ENCODE data around the gene DCBLD1. TPM values are rescaled to one million over a fixed set of nuclear protein-coding genes. Genes with fewer than 3 reads are reported as not detected.

The DCBLD1 gene
- total and polyA plus RNA-seq, 2 of the 13 experiments (the other 11 are each of a cell fraction or from before 2014, with no cell fraction given), result 23.2 to 41.5 TPM

GRCh38 chr6:117487821-117488220 lies 5.3 kb downstream of the DCBLD1 start:
- TF ChIP-seq KDM6A (CRISPR knock-in tag; IDR thresholded peaks at IDR 0.05; ENCODE audit: low read depth) (no peak), ZBTB33 (CRISPR knock-in tag; IDR thresholded peaks at IDR 0.05) (peak; percentile 28; the same call in 1 of the 2 replicates)
- no peak overlapping the region for H2AFZ ChIP-seq (ENCODE audit: low read length)
- H3K79me2 ChIP-seq (ENCODE audit: insufficient read depth, low read length), result peaks cover 92% of the 10 kb centered on the region
- no peak overlapping the region for H3K9ac ChIP-seq (ENCODE audit: insufficient read depth, low read depth, low read length)
- H3K9me3 ChIP-seq (ENCODE audit: low read length), result no peaks in the 10 kb centered on the region
- peaks cover 34% of the 10 kb centered on the region for H3K4me1 ChIP-seq (ENCODE audit: insufficient read depth, low read length)
- no peaks in the 10 kb centered on the region; a peak in 1 of 5 replicates for H3K27me3 ChIP-seq (ENCODE audit: control insufficient read depth in 1 of 2, insufficient read depth in 2 of 2, low read length in 2 of 2)
- H3K4me2 ChIP-seq (ENCODE audit: low read depth, low read length), result no peak overlapping the region
- H3K4me3 ChIP-seq (replicated peaks in 1 of 3; ENCODE audit: insufficient read depth in 1 of 3, low read depth in 2 of 3, low read length in 3 of 3), result no peak overlapping the region
- DNase-seq (ENCODE audit: low spot score), result no peak
- ChIA-PET CTCF (ENCODE audit: low intra/inter-chr PET ratio, low total read pairs) (no interaction called here), POLR2A (interaction anchor here (1.2 to 1.6 kb wide), 2 partner anchors 19 to 115 kb away, joined by 4 read pairs; partner anchors contain the start of gene GOPC)
- no peak for FAIRE-seq
- peaks cover 4 to 18% of the 10 kb centered on the region in 2 experiments; a peak in 2 of 5 replicates for H3K36me3 ChIP-seq (replicated peaks in 1 of 2; ENCODE audit: control insufficient read depth in 1 of 2, insufficient read depth in 2 of 2, low read length in 2 of 2)
- H4K20me1 ChIP-seq (ENCODE audit: insufficient read depth, low read length), result no peaks in the 10 kb centered on the region
- intact Hi-C loops (cut with micrococcal nuclease; ENCODE audit: unreplicated experiment) (loop anchor here (10.0 kb wide), 1 partner anchor 1233 kb away; the partner anchor contains the start of gene TSPYL4), in situ Hi-C loops (cut with HindIII; ENCODE audit: extremely low pct_ligation_motif_present, low pct_unique_long_range_greater_than_20kb) (no loop called here)
- WGBS (ENCODE audit: low lambda C conversion rate), result 97% methylated on average over 7 of the region's 7 CpGs
- H3K27ac ChIP-seq (ENCODE audit: extremely low read length, insufficient read depth, low read length), result no peak overlapping the region
- BruUV-seq (replicated peaks), result no TSS peak
- no peak for ATAC-seq

- Histone ChIP-seq H3K27ac (ENCODE audit: extremely low read length, insufficient read depth, low read length) (no peak overlapping the region), H3K79me2 (ENCODE audit: insufficient read depth, low read length) (peaks cover 96% of the 10 kb centered on the region), H3K4me1 (ENCODE audit: insufficient read depth, low read length) (peaks cover 42% of the 10 kb centered on the region), H3K4me2 (ENCODE audit: low read depth, low read length) (no peak overlapping the region), H2AFZ (ENCODE audit: low read length) (no peak overlapping the region), H3K9ac (ENCODE audit: insufficient read depth, low read depth, low read length) (no peak overlapping the region), H3K27me3 (ENCODE audit: control insufficient read depth in 1 of 2, insufficient read depth in 2 of 2, low read length in 2 of 2) (no peaks in the 10 kb centered on the region), H3K9me3 (ENCODE audit: low read length) (no peaks in the 10 kb centered on the region), H3K4me3 (replicated peaks in 1 of 3; ENCODE audit: insufficient read depth in 1 of 3, low read depth in 2 of 3, low read length in 3 of 3) (no peak overlapping the region), H3K36me3 (replicated peaks in 1 of 2; ENCODE audit: control insufficient read depth in 1 of 2, insufficient read depth in 2 of 2, low read length in 2 of 2) (peaks cover 4 to 18% of the 10 kb centered on the region in 2 experiments; a peak in 2 of 5 replicates), H4K20me1 (ENCODE audit: insufficient read depth, low read length) (no peaks in the 10 kb centered on the region)
- in situ Hi-C loops (cut with HindIII; ENCODE audit: extremely low pct_ligation_motif_present, low pct_unique_long_range_greater_than_20kb) (no loop called here), intact Hi-C loops (cut with micrococcal nuclease; ENCODE audit: unreplicated experiment) (loop anchor here (10.0 kb wide), 1 partner anchor 1234 kb away; the partner anchor contains the start of gene TSPYL4)
- ChIA-PET POLR2A (interaction anchor here (1.2 kb wide), 1 partner anchor 113 kb away, joined by 4 read pairs; the partner anchor contains the start of gene GOPC), CTCF (ENCODE audit: low intra/inter-chr PET ratio, low total read pairs) (no interaction called here)
- FAIRE-seq (no peak), ATAC-seq (no peak), DNase-seq (ENCODE audit: low spot score) (no peak)
- WGBS (ENCODE audit: low lambda C conversion rate), result 93% methylated on average over 2 of the region's 2 CpGs
- BruUV-seq (replicated peaks), result no TSS peak
- TF ChIP-seq NFAT5 (CRISPR knock-in tag; IDR thresholded peaks at IDR 0.05) (no peak), NPAS2 (CRISPR knock-in tag; IDR thresholded peaks at IDR 0.05; ENCODE audit: borderline replicate concordance) (no peak)
- TF ChIP-seq, protein P1, sequence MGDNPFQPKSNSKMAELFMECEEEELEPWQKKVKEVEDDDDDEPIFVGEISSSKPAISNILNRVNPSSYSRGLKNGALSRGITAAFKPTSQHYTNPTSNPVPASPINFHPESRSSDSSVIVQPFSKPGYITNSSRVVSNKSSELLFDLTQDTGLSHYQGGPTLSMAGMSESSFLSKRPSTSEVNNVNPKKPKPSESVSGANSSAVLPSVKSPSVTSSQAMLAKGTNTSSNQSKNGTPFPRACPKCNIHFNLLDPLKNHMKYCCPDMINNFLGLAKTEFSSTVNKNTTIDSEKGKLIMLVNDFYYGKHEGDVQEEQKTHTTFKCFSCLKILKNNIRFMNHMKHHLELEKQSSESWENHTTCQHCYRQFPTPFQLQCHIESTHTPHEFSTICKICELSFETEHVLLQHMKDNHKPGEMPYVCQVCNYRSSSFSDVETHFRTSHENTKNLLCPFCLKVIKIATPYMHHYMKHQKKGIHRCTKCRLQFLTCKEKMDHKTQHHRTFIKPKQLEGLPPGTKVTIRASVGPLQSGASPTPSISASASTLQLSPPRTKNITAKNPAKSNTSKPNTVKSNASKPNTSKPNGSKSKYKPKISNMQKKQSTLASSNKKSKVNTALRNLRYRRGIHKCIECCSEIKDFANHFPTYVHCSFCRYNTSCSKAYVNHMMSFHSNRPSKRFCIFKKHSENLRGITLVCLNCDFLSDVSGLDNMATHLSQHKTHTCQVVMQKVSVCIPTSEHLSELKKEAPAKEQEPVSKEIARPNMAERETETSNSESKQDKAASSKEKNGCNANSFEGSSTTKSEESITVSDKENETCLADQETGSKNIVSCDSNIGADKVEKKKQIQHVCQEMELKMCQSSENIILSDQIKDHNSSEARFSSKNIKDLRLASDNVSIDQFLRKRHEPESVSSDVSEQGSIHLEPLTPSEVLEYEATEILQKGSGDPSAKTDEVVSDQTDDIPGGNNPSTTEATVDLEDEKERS (CRISPR knock-in tag; IDR thresholded peaks at IDR 0.05), result no peak
Observed at GRCh38 chr6:117489003-117489402, 6.5 kb downstream of the DCBLD1 start.
